T-helper 22 cell (primary cell): Measurements from ENCODE around the gene GEMIN4.
"Not testable (repeated sequence)": the region's sequence is repeated elsewhere in the genome, so short reads cannot be mapped to it uniquely, and the experiment has no call there.

ENCODE experiments used
- DNase-seq: peaks from one replicate; pipeline ENCODE4 v3.0.0-alpha.2; 2020; ENCODE audit warnings: low read depth

GEMIN4 gene

GRCh38 chr17:699345-699744 is 52.7 kb downstream of the GEMIN4 start:
- no peak for DNase-seq

DNA sequence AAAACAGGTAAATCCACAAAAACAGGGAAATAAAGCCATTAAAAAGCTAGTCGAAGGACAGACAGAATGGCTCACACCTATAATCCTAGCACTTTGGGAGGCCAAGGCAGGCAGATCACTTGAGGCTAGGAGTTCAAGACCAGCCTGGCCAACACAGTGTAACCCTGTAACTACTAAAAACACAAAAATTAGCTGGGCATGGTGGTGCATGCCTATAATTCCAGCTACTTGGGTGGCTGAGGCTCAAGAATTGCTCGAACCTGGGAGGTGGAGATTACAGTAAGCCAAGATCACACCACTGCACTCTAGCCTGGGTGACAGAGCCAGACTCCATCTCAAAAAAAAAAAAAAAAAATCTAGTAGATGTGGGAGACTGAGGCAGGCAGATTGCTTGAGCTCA is 54.0 kb downstream of the GEMIN4 start:
- not testable (repeated sequence) for DNase-seq

GRCh38 chr17:697682-698081 is 54.4 kb downstream of the GEMIN4 start:
- DNase-seq: no peak

DNA sequence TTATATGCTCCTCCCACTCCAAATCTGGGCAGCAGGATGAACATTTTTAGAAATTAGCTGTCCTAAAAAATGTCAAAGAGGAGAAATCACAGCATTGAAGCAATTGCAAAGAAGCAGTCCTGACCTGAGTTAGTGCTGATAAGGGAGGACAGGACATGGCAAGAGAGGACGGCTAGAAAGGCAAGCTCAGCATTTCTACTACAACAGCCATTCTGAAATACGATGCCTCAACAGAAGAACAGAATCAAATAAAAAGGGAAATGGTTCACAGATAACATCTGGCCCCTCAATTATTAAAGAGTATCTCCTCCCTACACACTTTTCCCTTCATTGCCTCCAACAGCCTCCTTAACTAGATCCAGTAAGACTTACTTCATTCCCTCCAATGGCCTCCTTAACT is 55.7 kb downstream of the GEMIN4 start:
- DNase-seq: no peak
